Ishikawa (cell line): Measurements from ENCODE around the gene KLF16.

ENCODE experiments used
- CEBPB ChIP-seq: IDR thresholded peaks from 2 replicates; pipeline ENCODE4 v1.6.1; 2012
- CREB1 ChIP-seq: IDR thresholded peaks from 2 replicates; pipeline ENCODE4 v1.6.1; 2012; ENCODE audit warnings: low read depth
- EGR1 ChIP-seq: IDR thresholded peaks from 2 replicates; pipeline ENCODE4 v1.6.1; 2012
- EP300 ChIP-seq: IDR thresholded peaks from 2 replicates; pipeline ENCODE4 v1.6.1; 2012; ENCODE audit warnings: borderline replicate concordance
- FOXM1 ChIP-seq: IDR thresholded peaks from 2 replicates; pipeline ENCODE4 v1.6.1; 2012; ENCODE audit warnings: low read depth, borderline replicate concordance
- MAX ChIP-seq: IDR thresholded peaks from 2 replicates; pipeline ENCODE4 v1.6.1; 2012
- NFIC ChIP-seq: IDR thresholded peaks from 2 replicates; pipeline ENCODE4 v1.6.1; 2012
- RAD21 ChIP-seq: IDR thresholded peaks from 2 replicates; pipeline ENCODE4 v1.6.1; 2012; ENCODE audit warnings: low read depth
- REST ChIP-seq: IDR thresholded peaks from 2 replicates; pipeline ENCODE4 v1.6.1; 2012; ENCODE audit warnings: low read depth, mild to moderate bottlenecking
- TAF1 ChIP-seq: IDR thresholded peaks from 2 replicates; pipeline ENCODE4 v1.6.1; 2012; ENCODE audit warnings: low read depth, mild to moderate bottlenecking
- TCF12 ChIP-seq: IDR thresholded peaks from 2 replicates; pipeline ENCODE4 v1.6.1; 2012; ENCODE audit warnings: low read depth
- TEAD4 ChIP-seq: IDR thresholded peaks from 2 replicates; pipeline ENCODE4 v1.6.1; 2012
- USF1 ChIP-seq: IDR thresholded peaks from 2 replicates; pipeline ENCODE4 v1.6.1; 2012
- YY1 ChIP-seq: IDR thresholded peaks from 2 replicates; pipeline ENCODE4 v1.6.1; 2012; ENCODE audit warnings: low read depth
- ZBTB7A ChIP-seq: IDR thresholded peaks from 2 replicates; pipeline ENCODE4 v1.6.1; 2012; ENCODE audit warnings: low read depth

The KLF16 gene

GRCh38 chr19:1885398-1886119 lies 22.2 kb upstream of the KLF16 start, which contains the start of gene ABHD17A:
Gene ABHD17A (minus strand): TSS chr19:1885496. CDS start chr19:1881566, 3,930 bp downstream.
- TF ChIP-seq CREB1: peak; percentile 77
- TF ChIP-seq TAF1: peak; percentile 58; the same call in 1 of the 2 replicates

GRCh38 chr19:1884719-1885334 lies 21.4 kb upstream of the KLF16 start:
- TF ChIP-seq ZBTB7A (0 out of 2 replicates have a peak, but pooled peaks have one; percentile 26), MAX (no peak)

- TF ChIP-seq TAF1 (no peak), MAX (no peak), REST (no peak), USF1 (no peak), TCF12 (no peak), FOXM1 (no peak), TEAD4 (no peak), CREB1 (no peak), YY1 (no peak), ZBTB7A (no peak), EGR1 (no peak), NFIC (no peak), CEBPB (no peak), EP300 (no peak), RAD21 (no peak)
Measured at GRCh38 chr19:1884291-1884718, 20.9 kb upstream of the KLF16 start.

GRCh38 chr19:1883784-1884183 lies 20.4 kb upstream of the KLF16 start:
- TF ChIP-seq CEBPB: no peak
- TF ChIP-seq RAD21: no peak
- no peak for TF ChIP-seq FOXM1
- no peak for TF ChIP-seq TAF1
- TF ChIP-seq EP300: no peak
- no peak for TF ChIP-seq CREB1
- TF ChIP-seq EGR1: no peak
- no peak for TF ChIP-seq TEAD4
- no peak for TF ChIP-seq USF1
- no peak for TF ChIP-seq YY1
- TF ChIP-seq REST: no peak

GRCh38 chr19:1882786-1883692 lies 19.7 kb upstream of the KLF16 start:
- TF ChIP-seq RAD21 (no peak), CEBPB (no peak), CREB1 (no peak), TCF12 (no peak), NFIC (no peak), REST (no peak)
